Measurements from ENCODE around the gene UMAD1.

The UMAD1 gene

DNA sequence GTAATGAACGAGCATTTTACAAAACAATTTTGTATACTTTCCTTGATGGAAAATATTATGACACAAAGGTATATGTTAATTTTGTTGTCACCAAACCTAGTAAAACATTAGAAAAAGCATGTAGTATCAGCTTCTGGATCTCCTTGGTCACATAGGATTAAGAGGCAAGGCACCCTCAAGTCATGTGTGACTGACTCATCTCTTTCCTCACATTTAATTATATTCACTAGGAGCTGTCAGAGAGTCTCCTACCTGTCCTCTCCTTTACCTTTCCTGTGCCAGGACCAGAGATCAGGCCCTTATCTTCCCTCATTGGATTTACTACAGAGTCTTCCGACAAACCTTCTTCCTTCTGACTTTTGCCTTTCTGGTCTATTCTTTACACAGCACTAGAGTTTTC, 189.1 kb downstream of the UMAD1 start:
- DNase-seq (ENCODE audit: low read depth, low spot score), result no peak

DNA sequence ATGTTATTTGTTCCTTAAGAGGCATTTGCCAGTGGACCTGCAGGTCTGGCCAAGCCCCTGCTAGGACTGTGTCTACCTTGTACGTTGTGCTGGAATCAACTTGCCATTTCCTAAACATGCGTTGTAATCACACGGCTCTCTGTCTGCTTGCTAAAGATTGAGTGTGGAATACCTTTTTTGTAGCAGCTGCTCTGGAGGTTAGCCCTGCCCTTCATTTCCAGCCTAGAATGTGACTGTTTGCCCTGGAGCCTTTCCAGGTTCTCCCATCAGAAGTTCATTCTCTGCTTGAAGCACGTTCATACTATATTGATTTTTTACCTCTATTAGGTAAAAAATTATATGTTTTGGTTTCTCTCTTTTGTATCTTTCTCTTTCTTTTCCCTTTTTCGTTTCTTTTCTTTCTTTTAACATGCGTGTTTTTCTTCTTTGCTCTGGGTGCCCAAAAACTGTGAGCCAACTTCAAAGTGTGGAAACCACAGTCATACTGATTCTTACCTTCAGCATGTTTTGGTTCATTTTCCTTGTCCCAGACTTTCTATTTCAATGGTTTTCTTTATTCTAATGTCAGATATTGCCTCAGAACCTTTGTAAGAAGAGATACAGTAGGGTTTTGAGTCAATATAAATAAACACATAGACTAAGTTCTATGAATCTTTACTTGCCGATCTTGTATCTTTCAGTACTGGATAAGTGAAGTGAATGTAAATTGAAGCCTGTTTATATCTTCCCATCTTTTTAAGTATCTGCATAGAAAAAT, 189.7 kb downstream of the UMAD1 start:
- no peak for DNase-seq (ENCODE audit: low read depth, low spot score)

DNA sequence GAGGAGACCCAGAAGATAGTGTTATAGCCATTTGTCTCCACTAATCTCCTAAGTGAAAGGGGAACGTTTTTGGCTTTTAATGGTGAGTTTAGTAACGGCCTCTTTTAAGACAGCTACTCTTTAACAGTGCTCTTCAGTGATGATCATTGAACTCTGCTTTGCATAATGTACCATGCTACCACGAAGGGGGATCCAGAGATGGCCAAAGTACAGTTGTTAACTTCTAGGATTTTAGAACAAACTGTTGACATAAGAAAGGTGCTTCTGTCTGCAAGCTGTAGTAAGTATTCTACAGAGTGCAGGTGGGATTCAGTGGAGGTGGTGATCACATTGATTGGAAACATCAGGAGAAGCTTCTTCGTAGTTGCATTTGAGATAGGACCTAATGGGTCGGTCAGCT, 192.0 kb downstream of the UMAD1 start:
- no peak for DNase-seq (ENCODE audit: low read depth, low spot score)

DNA sequence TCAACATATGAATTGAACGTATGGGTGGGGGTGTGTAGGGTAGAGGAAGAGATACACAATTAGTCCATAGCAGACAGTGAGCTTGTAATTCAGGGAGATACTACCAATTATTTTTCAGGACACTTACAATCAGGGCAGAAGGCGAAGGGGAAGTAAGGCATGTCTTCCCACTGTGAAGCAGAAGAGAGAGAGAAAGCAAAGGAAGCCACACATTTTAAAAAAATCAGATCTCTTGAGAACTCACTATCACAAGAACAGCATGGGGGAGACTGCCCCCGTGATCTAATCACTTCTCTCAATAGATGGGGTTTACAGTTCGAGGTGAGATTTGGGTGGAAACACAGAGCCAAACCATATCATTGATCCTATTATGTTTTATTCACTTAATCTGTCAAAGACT, 194.2 kb downstream of the UMAD1 start:
- DNase-seq (ENCODE audit: low read depth, low spot score), result no peak

DNA sequence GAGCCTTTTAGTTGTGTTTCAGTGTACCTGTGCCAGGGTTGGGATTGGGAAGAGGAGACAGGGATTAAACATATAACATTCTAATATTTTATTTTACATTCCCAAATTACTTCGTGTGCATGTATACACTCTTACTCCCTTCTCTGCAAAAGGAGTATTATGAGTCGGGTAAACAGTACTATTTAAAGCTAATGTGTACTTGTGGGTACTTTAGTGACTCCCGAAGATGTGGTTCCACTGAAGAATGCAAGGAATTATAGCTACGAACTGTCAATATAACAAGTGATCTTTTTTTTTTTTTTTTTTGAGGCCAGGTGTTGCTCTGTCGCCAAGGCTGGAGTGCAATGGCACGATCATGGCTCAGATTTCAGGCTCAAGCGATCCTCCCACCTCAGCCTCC, 200.5 kb downstream of the UMAD1 start:
- DNase-seq (ENCODE audit: low read depth, low spot score), result no peak

DNA sequence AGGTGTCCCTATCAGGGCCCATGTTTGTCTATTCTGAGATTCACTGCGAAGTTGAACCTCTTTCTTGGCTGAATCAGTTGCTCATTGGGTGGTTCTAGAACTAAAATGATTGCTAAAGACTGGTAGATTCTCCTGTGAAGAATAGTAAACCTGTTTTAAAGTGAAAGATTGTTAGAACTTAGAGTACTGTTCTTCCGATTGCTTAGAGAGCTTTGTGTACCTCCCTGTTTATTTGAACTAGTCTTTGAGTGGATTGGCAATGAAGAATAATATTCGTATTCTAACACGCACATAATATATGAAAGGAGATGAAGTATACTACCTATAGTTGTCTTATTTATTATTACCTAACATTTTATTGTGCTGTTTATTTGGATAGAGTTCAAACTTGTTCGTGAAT, 202.7 kb downstream of the UMAD1 start:
- no peak for DNase-seq (ENCODE audit: low read depth, low spot score)

DNA sequence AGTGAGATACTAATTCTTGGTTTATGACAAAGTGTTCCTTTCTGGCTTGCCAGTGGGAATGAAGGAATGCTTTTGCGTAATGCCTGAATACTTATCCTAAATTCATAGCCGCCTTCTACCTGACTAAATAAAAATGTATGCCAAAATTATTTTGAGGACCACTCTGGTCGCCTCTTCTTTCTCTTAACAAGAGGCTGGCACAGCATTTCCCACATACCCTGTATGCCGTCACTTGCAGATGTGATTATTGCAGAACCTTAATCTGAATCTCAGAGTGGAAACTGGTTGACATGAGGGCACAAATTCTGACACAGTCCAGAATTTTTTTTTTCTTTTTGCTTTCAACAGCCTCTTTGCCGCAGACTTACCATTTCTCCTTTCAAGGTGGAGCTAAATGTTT, 203.4 kb downstream of the UMAD1 start:
- no peak for DNase-seq (ENCODE audit: low read depth, low spot score)

DNA sequence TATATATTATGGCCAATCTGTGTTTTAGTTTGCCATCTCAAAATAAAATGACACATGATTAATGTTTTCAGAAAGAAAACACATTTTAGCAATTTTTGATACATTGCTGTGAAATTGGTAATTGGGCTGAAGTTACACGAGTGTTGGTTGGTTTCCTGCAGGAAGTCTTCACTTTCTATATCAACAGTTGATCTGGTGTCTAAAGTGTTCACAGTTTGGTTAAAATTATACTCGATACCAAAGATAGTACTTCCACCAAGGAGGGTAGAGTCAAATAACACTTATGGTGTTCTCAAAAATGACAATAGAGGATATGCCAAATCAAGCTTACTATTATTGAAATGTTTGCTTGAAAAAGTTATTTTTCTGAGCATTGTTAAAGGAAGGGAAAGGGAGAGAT, 207.7 kb downstream of the UMAD1 start:
- no peak for DNase-seq (ENCODE audit: low read depth, low spot score)

DNA sequence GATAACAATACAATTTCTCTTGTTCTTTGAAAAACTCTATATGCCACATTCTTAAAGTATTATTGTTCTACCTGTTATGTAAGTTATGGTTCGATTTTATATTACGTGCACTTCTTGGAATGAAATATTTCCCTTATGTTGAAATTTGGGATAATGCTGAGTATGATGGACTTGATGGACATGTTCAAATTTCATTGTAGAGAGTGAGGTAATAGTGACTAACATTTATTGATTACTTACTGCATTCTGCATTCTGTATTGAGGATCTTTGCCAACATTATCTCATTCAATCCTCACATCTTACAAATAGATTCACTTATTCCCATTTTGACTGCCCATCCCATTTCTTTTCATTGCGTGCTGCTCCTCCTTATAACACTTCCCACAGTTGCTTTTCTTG, 208.3 kb downstream of the UMAD1 start:
- DNase-seq (ENCODE audit: low read depth, low spot score), result no peak

DNA sequence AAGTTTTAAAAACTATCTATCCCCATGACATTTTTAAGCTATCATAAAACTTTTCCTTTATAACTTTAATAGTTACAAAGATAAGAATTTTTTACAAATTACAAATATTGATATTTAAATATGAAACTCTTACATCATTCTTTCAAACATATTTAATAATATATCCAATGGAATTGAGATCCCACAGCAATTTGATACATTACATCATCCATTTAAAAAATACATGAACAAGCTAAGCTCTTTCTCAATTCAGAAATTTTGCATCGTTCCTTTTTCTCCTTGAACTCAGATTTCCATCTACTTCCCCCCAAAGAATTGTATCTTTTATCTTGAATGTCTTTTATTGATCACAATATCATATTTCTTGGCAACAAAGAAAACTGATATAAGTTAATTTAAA, 209.6 kb downstream of the UMAD1 start:
- no peak for DNase-seq (ENCODE audit: low read depth, low spot score)

DNA sequence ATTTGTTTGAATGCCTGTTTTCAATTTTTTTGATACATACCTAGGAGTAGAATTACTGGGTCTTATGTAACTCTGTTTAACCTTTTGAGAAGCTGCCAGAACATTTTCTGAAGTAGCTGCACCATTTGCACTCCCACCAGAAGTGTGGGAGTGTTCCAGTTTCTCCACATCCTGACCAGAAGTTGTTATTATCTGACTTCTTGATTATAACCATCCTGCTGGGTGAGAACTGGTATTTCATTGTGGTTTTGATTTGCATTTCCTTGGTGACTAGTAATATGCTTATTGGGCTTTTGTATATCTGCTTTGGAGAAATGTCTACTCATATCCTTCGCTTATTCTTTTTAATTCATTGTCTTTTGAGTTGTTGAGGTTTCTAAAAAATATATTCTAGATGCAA, 210.8 kb downstream of the UMAD1 start:
- no peak for DNase-seq (ENCODE audit: low read depth, low spot score)

DNA sequence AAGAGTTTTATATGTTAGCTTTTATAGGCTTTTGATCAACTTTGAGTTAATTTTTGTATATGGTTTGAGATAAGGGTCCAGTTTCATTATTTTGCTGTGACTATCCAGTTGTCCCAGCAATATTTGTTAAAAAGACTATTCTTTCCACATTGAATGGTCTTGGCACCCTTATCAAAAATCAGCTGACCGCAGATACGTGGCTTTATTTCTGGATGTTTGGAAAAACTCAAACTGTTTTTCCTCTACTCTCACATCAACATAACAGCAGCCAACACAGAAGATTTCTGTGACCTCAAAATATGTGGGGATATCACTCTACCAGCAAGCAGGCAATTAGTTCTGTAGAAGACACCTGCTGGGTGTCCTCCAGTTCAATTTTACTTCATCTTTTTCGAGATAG, 211.4 kb downstream of the UMAD1 start:
- DNase-seq (ENCODE audit: low read depth, low spot score), result no peak

DNA sequence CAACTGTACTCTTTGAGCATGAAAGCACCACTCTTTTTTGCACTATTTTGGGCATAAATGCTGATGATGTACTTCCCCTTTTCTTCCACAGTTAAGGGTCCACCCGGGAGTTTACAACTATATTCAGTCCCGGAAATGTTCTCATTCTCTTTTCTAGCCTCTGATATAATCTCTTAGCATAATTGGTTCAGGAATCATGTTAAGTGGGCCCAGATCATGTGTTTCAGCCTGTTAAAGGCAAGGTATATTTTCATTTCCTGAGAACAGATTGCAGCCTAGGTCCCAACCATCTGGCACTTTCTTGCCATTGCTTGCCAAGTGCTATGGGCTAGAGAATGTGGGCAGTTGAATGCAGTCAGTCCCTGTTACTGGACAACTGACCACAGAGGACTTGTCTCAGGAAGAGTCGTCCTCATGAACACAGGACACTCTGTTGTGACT, 216.6 kb downstream of the UMAD1 start:
- no peak for DNase-seq (ENCODE audit: low read depth, low spot score)

DNA sequence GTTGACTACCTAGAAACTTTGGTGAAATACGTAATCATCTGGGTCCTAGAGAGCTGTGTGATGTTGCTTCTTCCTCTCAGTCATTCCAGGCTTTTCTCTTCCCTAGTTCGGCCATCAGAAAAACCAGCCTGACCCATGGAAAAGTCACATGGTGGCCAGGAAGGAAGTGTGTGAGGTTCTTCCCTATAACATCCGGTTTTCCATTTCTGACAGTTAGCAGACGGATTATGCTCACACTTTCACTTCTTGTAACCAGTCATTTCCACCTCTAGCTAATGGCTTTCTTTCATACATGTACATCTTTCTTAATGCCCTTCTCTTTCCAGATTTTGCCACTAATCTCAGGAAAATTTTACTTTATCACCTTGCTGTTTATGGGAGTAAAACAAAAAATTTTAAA, 218.0 kb downstream of the UMAD1 start:
- no peak for DNase-seq (ENCODE audit: low read depth, low spot score)

DNA sequence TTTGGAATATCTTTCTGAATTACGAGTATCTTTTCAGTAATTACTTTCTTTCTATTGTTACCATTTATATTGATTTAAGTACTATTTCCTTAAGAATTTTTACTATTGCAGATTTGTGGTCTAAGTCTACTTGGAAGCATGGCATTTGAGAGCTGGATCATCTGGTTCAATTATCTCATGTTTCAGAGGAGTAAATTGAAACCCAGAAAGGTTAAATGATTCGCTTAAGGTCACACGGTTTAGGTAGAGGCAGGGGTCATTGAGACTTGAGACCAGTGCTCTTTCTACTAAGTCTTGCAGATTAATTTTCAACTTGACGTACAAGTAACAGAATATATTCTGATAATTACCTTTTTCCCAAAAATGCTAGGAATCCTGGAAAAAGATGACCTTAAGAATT, 218.9 kb downstream of the UMAD1 start:
- no peak for DNase-seq (ENCODE audit: low read depth, low spot score)

DNA sequence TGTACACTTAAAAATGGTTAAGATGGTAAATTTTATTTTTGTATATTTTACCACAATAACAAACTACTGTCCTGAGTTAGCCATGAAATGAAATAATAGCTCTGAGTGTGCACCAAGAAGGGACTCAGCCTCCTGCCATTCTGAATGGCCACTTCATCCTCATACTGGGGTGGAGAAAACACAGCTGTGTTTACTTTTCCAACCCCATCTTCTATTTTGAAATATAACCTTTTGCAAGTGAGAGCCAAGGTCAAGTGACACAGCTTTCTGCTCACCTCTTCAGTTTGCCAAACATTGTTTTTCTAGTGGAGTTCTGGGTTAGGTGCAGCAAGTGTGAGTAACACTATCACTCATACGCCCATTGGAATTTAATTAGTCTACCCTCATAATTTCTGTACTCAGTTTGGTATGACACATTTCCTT, 220.7 kb downstream of the UMAD1 start:
- no peak for DNase-seq (ENCODE audit: low read depth, low spot score)

DNA sequence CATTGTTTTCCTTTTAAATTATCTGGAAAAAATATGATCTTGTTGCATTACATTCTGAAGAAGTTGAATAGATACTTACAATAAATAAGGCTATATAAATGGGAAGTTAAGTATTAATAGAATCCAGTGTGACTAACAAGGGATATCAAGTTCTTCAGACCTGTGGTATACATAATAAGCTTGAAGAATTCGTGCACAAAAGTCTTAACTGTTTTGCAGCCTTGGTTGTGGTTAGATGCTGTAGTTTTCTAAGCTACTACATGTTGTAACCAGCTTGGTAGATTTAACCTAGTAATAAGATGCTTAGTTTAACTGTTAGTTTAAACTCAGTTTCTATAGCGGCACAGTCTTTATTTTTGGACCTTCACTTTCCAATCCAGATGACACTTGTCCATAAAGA, 221.8 kb downstream of the UMAD1 start:
- DNase-seq (ENCODE audit: low read depth, low spot score), result no peak

DNA sequence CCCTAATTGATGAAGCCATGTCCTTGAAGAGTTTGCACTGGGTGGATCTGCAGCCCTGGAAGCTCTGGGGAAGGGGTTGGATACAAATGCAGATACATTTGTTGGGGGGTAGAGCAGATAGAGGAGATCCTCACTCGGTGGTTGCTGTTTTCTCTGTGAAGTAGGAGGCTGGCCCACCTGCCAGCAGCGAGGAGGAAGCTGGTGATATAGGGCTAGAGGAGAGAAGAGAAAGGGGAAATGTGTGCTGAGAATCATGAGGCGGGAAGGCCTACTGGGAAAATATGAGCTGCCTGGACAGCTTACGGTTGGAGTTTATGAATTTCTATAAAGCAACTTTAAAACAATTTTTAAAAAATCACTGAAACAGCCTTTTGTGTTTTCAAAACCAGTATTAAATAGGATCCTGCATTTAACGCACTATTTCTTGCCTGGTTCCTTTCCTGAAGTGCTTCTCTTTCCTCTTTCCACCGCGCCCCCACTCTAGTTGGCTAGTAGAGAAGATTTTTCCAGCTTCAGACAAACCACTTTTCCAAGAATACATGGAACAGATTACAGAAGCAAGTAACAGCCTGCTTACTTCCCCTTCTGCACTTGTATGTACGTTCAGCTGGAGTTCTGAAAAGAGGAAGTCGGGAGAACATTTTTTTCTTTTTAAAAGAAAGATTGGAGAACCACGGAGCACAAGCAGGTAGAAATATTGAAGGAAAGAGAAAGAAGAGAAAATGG, 227.5 kb downstream of the UMAD1 start:
- no peak for DNase-seq (ENCODE audit: low read depth, low spot score)

DNA sequence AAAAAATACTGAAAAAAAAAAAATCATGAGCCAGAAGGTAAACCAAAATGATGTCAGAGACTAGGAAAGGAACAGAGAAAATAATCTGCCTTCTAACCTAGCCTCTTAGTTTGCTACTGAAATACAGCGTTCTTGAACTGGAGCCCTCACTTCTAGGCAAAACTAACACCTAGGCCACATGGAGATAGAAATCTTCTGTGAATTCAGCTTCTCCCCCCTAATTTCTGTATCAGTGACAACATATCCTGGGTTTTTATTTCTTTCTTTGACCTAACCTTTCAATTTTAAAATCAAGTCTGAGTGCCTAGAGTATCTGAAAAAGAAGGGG, 228.0 kb downstream of the UMAD1 start:
- no peak for DNase-seq (ENCODE audit: low read depth, low spot score)

DNA sequence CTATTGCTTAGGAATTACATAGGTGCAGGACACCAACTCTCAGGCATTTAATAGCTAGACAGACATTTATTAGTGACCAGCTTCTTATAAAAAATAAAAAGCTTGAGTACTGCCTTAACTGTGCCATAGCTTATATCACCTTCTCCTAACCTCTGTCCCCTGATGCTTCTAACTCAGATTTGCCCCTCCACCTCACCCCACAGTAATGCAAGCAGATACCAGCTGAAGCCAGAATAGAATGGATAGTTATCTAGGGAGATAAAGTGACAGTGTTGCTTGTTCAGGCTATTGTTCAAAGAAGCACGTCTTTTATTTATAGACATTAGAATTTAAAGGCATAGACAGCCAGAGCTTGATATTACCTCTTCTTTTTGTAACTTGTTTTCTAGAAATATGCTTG, 228.5 kb downstream of the UMAD1 start:
- no peak for DNase-seq (ENCODE audit: low read depth, low spot score)

DNA sequence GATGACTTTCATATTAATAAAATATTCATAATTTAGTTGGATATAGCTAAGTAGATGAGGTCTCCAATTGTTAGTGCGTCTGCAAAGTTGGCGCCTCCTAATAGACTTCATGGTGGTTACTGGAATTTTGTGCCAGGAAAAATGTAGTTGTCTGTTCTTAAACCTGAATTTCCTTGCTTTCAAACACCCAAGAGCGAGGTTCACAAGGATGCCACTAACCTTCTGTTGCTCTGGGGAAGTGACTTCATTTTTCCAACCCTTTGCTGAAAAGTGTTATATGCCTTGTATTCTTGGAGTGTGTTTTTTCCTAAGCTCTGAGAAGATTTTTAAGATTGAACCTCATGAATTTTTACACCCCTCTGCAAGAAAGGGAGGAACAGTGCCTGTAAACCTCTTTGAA, 229.1 kb downstream of the UMAD1 start:
- DNase-seq (ENCODE audit: low read depth, low spot score), result no peak

DNA sequence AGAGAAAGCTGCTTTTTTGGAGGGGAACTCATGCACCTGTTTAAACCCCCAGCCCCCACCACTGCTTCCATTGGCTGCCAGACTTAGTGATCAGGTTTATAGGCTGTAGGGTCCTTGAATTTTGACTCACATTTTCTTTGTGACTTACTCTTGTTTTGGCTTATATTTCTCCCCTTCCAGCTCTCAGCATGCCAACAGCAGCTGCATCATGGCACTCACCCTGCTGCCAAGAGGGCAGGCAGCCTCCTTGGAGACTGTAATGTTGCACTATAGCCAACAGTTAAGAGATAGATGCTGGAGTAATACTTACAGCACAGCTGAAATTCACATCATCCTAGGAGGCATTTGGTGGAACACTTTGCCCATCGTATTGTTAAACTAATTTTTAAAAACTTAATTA, 230.0 kb downstream of the UMAD1 start:
- no peak for DNase-seq (ENCODE audit: low read depth, low spot score)

DNA sequence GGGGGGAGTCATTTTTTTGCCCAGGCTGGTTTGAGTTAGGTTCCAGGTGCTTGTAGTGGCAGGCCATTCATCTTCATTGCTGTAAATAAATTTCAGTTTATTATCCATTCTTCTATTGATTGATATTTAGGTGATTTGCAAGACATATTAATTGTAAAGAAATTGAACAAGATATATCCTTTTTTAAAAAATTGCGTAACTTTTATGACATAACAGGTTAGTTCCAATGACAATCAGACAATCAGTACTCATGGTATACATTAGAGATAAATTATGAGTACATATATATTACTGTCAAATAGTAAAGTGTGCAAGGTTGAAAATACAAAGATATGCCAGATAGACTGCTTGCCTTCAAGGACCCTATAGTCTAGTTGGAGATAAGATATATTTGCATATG, 235.9 kb downstream of the UMAD1 start:
- DNase-seq (ENCODE audit: low read depth, low spot score), result no peak

DNA sequence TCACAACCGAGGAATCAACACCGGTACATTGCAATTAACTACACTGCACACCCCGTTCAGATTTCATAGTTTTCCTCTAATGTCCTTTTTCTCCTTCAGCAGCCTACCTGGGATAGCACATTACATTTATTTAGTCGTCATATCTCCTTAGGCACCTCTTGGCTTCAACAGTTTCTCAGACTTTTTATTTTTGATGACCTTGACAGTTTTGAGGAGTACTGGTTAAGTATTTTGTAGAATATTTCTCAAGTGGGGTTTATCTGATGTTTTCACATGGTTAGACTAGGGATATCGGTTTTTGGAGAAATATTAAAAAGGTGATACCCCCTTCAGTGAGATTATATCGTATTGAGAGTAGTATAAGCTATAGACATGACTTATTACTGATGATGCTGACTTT, 241.0 kb downstream of the UMAD1 start:
- no peak for DNase-seq (ENCODE audit: low read depth, low spot score)
